ENCODE measurements around the gene PKNOX2. TPM values are rescaled to one million over a fixed set of nuclear protein-coding genes. Genes with fewer than 3 reads are reported as not detected.
A peak's percentile ranks its signal among the peaks of the same experiment; 100 is the strongest.

Gene PKNOX2
- total and polyA plus RNA-seq, 3 experiments from 2014 or later = not detected

GRCh38 chr11:125428486-125429173 is 264.1 kb downstream of the PKNOX2 start:
- H3K27ac ChIP-seq (ENCODE audit: low read depth, low read length) = no peak overlapping the region
- Mint-ChIP-seq H3K27ac (peak overlapping the region in 1 of 8 donors; percentile 33), H3K27me3 (peaks cover 13 to 37% of the 10 kb centered on the region in 2 donors), H3K4me3 (no peak overlapping the region), H3K9me3 (no peaks in the 10 kb centered on the region), H3K36me3 (no peaks in the 10 kb centered on the region), H3K4me1 (peaks cover 2 to 5% (median 3%) of the 10 kb centered on the region in 3 donors)
- H3K4me3 ChIP-seq (ENCODE audit: low read length) = no peak overlapping the region
- H3K36me3 ChIP-seq (ENCODE audit: insufficient read depth, low read length) = no peaks in the 10 kb centered on the region
- ChIA-PET CTCF (interaction anchor here (0.6 to 0.9 kb wide), 2 partner anchors 20 to 594 kb away, joined by 3 to 4 read pairs; no protein-coding TSS in a partner anchor), POLR2A (no interaction called here)
- no peak for DNase-seq
- no peaks in the 10 kb centered on the region for H3K4me1 ChIP-seq (ENCODE audit: insufficient read depth, low read length)
- H3K27me3 ChIP-seq (ENCODE audit: insufficient read depth, low read length, poor library complexity, severe bottlenecking) = no peaks in the 10 kb centered on the region
- no peaks in the 10 kb centered on the region for H3K9me3 ChIP-seq (ENCODE audit: low read length)

DNA sequence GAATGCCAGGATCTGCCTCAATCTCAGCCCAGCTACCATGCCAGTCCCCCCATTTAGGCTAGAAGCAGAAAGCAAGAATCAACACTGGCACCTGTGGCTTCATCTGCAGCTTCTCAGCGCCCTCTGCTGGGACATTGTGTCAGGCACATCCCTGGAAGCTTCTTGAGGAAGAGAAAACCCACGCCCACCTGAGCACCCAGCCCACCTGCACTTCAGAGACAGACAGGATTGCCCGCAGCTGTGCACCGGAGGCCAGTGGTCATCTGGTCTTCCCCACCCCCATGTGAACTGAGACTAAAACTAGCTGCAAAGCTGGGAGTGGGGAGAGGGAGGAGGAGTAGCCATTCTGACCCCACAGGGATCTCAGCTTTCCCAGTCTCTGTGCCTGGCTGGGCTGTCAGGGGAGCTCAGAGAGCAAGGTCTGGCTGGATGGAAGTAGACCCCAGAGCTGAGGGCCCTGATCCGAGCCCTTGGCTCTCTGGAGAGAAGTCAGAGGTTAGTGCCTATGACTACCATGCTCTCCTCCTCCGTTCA is 264.7 kb downstream of the PKNOX2 start:
- Mint-ChIP-seq H3K4me1 (peaks cover 2 to 5% (median 3%) of the 10 kb centered on the region in 3 donors), H3K36me3 (no peaks in the 10 kb centered on the region), H3K27me3 (peaks cover 12 to 40% of the 10 kb centered on the region in 2 donors), H3K27ac (peak overlapping the region in 1 of 8 donors; percentile 33), H3K4me3 (no peak overlapping the region), H3K9me3 (no peaks in the 10 kb centered on the region)
- POLR2A ChIA-PET = no interaction called here
- no peaks in the 10 kb centered on the region for H3K4me1 ChIP-seq (ENCODE audit: insufficient read depth, low read length)
- DNase-seq = peak in 4 of 5 donors; percentile 6 to 9 (median 8)
- H3K9me3 ChIP-seq (ENCODE audit: low read length) = no peaks in the 10 kb centered on the region
- H3K27ac ChIP-seq (ENCODE audit: low read depth, low read length) = no peak overlapping the region
- no peaks in the 10 kb centered on the region for H3K27me3 ChIP-seq (ENCODE audit: insufficient read depth, low read length, poor library complexity, severe bottlenecking)
- H3K36me3 ChIP-seq (ENCODE audit: insufficient read depth, low read length) = no peaks in the 10 kb centered on the region
- no peak overlapping the region for H3K4me3 ChIP-seq (ENCODE audit: low read length)
- CTCF ChIA-PET = interaction anchor here (0.9 kb wide), 1 partner anchor 20 kb away, joined by 4 read pairs; no protein-coding TSS in a partner anchor

DNA sequence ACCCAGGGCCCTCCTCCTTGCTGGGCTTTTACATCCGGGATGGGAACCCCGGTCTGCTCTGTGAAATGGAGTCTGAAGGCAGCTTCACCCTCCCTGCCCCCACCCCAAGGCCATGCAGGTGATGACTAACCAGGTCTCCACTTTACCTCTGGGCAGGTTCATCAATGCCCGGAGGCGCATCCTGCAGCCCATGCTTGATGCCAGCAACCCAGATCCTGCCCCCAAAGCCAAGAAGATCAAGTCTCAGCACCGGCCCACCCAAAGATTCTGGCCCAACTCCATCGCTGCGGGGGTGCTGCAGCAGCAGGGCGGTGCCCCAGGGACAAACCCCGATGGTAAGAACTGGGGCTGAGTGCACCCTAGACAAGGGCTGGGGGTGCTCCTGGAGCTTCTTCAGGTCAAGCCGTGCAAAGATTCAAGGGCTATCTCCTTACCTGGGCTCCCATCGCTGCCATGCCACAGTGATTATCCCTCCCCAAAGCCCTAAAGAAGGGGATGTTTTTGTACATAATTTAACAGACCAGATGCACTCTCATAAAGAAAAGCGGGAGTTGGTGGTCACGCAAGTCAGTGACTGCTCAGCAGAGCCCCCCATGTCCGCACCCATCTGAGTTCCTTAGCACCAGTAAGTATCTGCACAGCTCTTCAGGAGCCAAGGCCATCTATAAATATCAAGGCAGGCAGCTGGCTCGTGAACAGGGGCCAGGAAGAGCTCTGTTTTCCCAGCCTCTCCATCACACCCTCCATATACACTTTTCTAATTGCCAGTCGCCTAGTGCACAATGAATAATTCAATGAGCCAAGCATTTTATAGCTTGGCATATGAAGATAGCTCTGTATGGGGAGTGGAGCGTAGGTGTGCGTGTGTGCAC is 265.5 kb downstream of the PKNOX2 start:
- H3K4me1 ChIP-seq (ENCODE audit: insufficient read depth, low read length) = no peaks in the 10 kb centered on the region

DNA sequence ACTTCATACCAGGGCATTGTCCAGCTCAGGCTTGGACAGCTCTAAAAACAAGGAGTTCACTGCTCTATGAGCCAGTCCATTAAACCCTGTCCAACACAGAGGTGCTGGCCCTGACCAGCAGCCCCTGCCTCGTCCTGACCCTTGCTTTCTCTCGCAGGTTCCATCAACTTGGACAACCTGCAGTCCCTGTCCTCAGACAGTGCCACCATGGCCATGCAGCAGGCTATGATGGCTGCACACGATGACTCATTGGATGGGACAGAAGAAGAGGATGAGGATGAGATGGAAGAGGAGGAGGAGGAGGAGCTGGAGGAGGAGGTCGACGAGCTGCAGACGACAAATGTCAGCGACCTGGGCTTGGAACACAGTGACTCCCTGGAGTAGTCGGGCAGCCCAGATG is 266.5 kb downstream of the PKNOX2 start:
- no peaks in the 10 kb centered on the region for H3K36me3 ChIP-seq (ENCODE audit: insufficient read depth, low read length)
- Mint-ChIP-seq H3K36me3 (no peaks in the 10 kb centered on the region), H3K4me3 (no peak overlapping the region), H3K27me3 (peaks cover 17 to 44% of the 10 kb centered on the region in 2 donors), H3K4me1 (peaks cover 2 to 5% (median 3%) of the 10 kb centered on the region in 3 donors), H3K27ac (no peak overlapping the region), H3K9me3 (no peaks in the 10 kb centered on the region)
- H3K9me3 ChIP-seq (ENCODE audit: low read length) = no peaks in the 10 kb centered on the region
- no peak overlapping the region for H3K27ac ChIP-seq (ENCODE audit: low read depth, low read length)
- H3K27me3 ChIP-seq (ENCODE audit: insufficient read depth, low read length, poor library complexity, severe bottlenecking) = no peaks in the 10 kb centered on the region
- DNase-seq = no peak
- H3K4me3 ChIP-seq (ENCODE audit: low read length) = no peak overlapping the region
- no peaks in the 10 kb centered on the region for H3K4me1 ChIP-seq (ENCODE audit: insufficient read depth, low read length)
- POLR2A ChIA-PET = no interaction called here
- CTCF ChIA-PET = interaction anchor here (1.0 to 1.7 kb wide), 2 partner anchors 8 to 21 kb away, joined by 3 to 6 read pairs; no protein-coding TSS in a partner anchor

More for the DNA sequence above, 265.5 kb downstream of the PKNOX2 start:
- ChIA-PET POLR2A (no interaction called here), CTCF (interaction anchor here (0.9 kb wide), 1 partner anchor 19 kb away, joined by 4 read pairs; no protein-coding TSS in a partner anchor)
- Histone ChIP-seq H3K36me3 (ENCODE audit: insufficient read depth, low read length) (no peaks in the 10 kb centered on the region), H3K27ac (ENCODE audit: low read depth, low read length) (no peak overlapping the region), H3K4me3 (ENCODE audit: low read length) (no peak overlapping the region), H3K27me3 (ENCODE audit: insufficient read depth, low read length, poor library complexity, severe bottlenecking) (no peaks in the 10 kb centered on the region), H3K9me3 (ENCODE audit: low read length) (no peaks in the 10 kb centered on the region)
- H3K27ac Mint-ChIP-seq = peak overlapping the region in 1 of 8 donors; percentile 61
- no peaks in the 10 kb centered on the region for H3K9me3 Mint-ChIP-seq
- H3K36me3 Mint-ChIP-seq = no peaks in the 10 kb centered on the region
- peak overlapping the region in 1 of 7 donors; percentile 7 for H3K4me3 Mint-ChIP-seq
- DNase-seq = no peak
- H3K27me3 Mint-ChIP-seq = peaks cover 16 to 40% of the 10 kb centered on the region in 2 donors
- peaks cover 2 to 5% (median 3%) of the 10 kb centered on the region in 3 donors for H3K4me1 Mint-ChIP-seq

GRCh38 chr11:125431481-125431880 is 266.9 kb downstream of the PKNOX2 start:
- Mint-ChIP-seq H3K27ac (no peak overlapping the region), H3K27me3 (peaks cover 17 to 47% of the 10 kb centered on the region in 2 donors), H3K36me3 (no peaks in the 10 kb centered on the region), H3K9me3 (no peaks in the 10 kb centered on the region), H3K4me1 (peaks cover 2 to 5% (median 3%) of the 10 kb centered on the region in 3 donors), H3K4me3 (no peak overlapping the region)
- no peak for DNase-seq
- H3K4me1 ChIP-seq (ENCODE audit: insufficient read depth, low read length) = no peaks in the 10 kb centered on the region
- H3K4me3 ChIP-seq (ENCODE audit: low read length) = no peak overlapping the region
- ChIA-PET CTCF (interaction anchor here (0.7 to 1.7 kb wide), 4 partner anchors 9 to 449 kb away, joined by 3 to 6 read pairs (median 3); no protein-coding TSS in a partner anchor), POLR2A (no interaction called here)
- H3K36me3 ChIP-seq (ENCODE audit: insufficient read depth, low read length) = no peaks in the 10 kb centered on the region
- H3K27ac ChIP-seq (ENCODE audit: low read depth, low read length) = no peak overlapping the region
- H3K27me3 ChIP-seq (ENCODE audit: insufficient read depth, low read length, poor library complexity, severe bottlenecking) = no peaks in the 10 kb centered on the region
- no peaks in the 10 kb centered on the region for H3K9me3 ChIP-seq (ENCODE audit: low read length)

- no peak overlapping the region for H3K27ac ChIP-seq (ENCODE audit: low read depth, low read length)
- DNase-seq = no peak
- no peaks in the 10 kb centered on the region for H3K9me3 Mint-ChIP-seq
- H3K27ac Mint-ChIP-seq = no peak overlapping the region
- no peaks in the 10 kb centered on the region for H3K36me3 ChIP-seq (ENCODE audit: insufficient read depth, low read length)
- H3K27me3 Mint-ChIP-seq = peaks cover 11 to 52% of the 10 kb centered on the region in 2 donors
- no peaks in the 10 kb centered on the region for H3K36me3 Mint-ChIP-seq
- H3K4me1 Mint-ChIP-seq = peaks cover 2 to 5% (median 3%) of the 10 kb centered on the region in 3 donors
- CTCF ChIA-PET = interaction anchor here (0.8 to 1.0 kb wide), 2 partner anchors 11 to 16 kb away, joined by 3 read pairs; no protein-coding TSS in a partner anchor
- POLR2A ChIA-PET = no interaction called here
- no peaks in the 10 kb centered on the region for H3K9me3 ChIP-seq (ENCODE audit: low read length)
- H3K4me3 ChIP-seq (ENCODE audit: low read length) = no peak overlapping the region
- no peaks in the 10 kb centered on the region for H3K27me3 ChIP-seq (ENCODE audit: insufficient read depth, low read length, poor library complexity, severe bottlenecking)
- H3K4me3 Mint-ChIP-seq = no peak overlapping the region
- no peaks in the 10 kb centered on the region for H3K4me1 ChIP-seq (ENCODE audit: insufficient read depth, low read length)
Measured at GRCh38 chr11:125433454-125434121, 269.0 kb downstream of the PKNOX2 start.

GRCh38 chr11:125435461-125436238 is 271.1 kb downstream of the PKNOX2 start:
- peaks cover 17 to 55% of the 10 kb centered on the region in 2 donors for H3K27me3 Mint-ChIP-seq
- H3K4me3 ChIP-seq (ENCODE audit: low read length) = no peak overlapping the region
- no peak overlapping the region for H3K27ac ChIP-seq (ENCODE audit: low read depth, low read length)
- H3K27me3 ChIP-seq (ENCODE audit: insufficient read depth, low read length, poor library complexity, severe bottlenecking) = no peaks in the 10 kb centered on the region
- ChIA-PET POLR2A (no interaction called here), CTCF (no interaction called here)
- peaks cover 0 to 5% (median 3%) of the 10 kb centered on the region in 3 donors for H3K4me1 Mint-ChIP-seq
- no peaks in the 10 kb centered on the region for H3K36me3 Mint-ChIP-seq
- no peaks in the 10 kb centered on the region for H3K9me3 Mint-ChIP-seq
- H3K36me3 ChIP-seq (ENCODE audit: insufficient read depth, low read length) = no peaks in the 10 kb centered on the region
- no peak overlapping the region for H3K4me3 Mint-ChIP-seq
- no peaks in the 10 kb centered on the region for H3K9me3 ChIP-seq (ENCODE audit: low read length)
- no peak overlapping the region for H3K27ac Mint-ChIP-seq
- H3K4me1 ChIP-seq (ENCODE audit: insufficient read depth, low read length) = no peaks in the 10 kb centered on the region
- no peak for DNase-seq
